Activated gamma-delta T cell treated with anti-CD3 and anti-CD28 coated beads, Interleukin-2, amount 50 U/mL, for 16 hours (primary cell): ENCODE results near the gene SLC1A2.

Experiments
- DNase-seq: peaks from one replicate; pipeline ENCODE4 v3.0.0-alpha.2; 2020; ENCODE audit warnings: low read depth

SLC1A2 gene

DNA sequence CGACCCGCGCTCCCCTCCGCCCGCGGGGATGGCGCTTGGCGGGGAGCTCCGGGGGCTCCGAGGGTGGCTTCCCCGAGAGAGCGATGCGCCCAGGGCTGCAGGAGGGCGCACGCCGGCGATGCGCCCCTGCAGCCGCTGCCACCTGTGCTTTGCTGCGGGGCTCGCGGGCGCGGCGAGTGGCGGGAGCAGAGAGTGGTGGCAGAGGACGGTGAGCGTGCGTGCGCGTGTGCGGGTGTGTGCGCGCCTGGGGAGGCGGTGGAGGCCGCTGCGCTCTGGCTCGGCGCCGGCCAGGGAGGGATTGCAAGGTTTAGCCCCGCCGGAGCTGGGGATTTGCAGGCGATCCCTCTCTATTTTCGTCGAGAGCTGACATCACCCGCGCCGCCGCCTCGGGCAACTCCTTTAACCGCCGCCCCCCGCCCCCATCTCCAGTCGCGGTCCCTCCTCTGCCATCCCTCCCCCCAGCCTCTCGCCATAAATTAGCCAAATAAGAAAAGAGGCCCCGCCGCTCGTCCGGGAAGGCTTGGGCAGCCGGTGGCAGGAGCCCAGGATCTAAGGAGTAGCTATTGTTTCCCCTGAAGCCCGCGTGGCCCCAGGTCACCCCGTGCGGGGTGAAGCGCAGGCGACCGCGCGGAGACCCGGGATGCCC, at the start of gene SLC1A2:
SLC1A2 (minus strand) TSS at position 375 of the 646 bp plus-strand sequence. CDS start 592 bp downstream, outside the sequence.
- DNase-seq = no peak

DNA sequence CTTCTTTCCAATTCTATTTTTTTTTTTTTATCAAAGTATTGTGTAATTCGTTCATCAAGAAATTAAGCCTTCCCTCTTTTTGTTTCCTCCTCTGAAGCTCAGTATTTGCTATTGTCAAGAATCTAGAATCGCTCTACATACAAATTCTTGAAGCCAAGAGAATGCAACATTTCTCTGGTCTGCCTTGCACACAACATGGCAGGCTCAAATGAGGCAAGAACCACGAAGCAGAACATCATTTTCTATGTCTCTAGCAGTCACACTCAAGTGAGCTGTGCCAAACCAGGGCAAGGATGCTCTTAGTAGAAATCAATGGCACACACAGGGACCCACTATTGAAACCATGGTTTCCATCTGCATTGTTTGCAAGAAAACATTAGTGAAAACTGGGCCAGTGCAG, 46.7 kb upstream of the SLC1A2 start:
- DNase-seq = no peak

DNA sequence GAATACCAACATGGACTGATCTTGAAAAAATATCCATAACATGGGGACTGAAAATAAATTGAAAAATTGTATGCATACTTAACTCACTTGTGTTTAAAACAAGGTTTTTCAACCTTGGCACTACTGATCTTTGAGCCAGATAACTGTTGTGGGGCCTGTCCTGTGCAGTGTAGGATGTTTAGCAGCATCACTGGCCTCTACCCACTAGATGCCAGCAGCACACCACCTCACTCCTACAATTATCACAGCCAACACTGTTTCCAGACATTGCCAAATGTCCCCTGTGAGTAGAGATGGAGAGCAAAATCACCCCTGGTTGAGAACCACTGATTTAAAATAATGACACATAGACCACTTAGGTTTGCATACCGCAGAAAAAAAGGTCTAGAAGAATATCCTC, 45.0 kb upstream of the SLC1A2 start:
- no peak for DNase-seq

DNA sequence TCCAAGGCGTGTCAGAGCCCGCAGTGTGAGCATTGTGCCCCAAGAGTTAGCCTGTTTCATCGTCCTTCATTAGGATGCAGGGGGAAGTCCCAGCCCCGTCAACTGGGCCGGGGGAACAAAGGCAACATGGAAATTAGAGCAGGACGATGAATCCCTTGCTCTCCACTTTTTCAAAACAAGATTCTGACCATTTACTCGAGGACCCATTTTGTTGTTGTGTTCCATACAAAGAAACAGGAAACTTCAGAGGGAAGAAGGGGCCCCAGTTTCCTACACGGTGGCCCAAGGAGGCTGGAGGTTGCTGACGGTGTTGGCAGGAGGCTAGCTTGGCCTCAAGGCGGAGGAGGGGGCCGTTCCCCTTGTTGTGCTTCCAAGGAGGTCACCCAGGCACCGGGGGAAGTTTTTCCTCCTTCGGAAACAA, 44.0 kb upstream of the SLC1A2 start:
- DNase-seq = no peak

DNA sequence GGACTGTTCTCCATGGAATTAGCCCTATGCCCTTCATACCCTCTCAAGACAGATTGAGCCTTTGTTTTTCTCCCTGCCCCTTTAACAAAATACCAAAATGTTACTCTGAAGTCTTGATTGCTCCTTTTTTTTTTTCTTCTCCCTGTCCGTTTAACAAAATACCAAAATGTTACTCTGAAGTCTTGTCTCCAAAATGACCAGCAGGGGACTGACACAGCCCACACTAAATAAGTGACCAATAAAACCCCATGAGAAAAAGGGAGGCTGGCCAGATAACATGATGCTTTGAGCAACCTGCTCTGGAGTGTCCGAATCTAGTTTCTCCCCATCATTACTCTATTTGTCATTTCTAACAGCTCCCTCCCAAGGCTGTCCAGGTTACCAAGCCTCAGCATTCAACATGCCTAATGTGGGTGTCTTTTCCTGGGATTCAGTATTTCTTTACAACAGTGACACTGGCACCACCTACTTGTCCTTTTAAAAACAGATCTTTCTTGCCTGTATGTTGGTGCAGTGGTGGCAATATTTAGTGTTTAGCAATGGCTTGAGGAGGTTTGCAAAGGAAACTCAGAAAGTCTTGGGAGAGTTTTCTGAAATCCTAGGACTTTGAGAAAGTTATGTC, 42.7 kb upstream of the SLC1A2 start:
- DNase-seq = no peak

DNA sequence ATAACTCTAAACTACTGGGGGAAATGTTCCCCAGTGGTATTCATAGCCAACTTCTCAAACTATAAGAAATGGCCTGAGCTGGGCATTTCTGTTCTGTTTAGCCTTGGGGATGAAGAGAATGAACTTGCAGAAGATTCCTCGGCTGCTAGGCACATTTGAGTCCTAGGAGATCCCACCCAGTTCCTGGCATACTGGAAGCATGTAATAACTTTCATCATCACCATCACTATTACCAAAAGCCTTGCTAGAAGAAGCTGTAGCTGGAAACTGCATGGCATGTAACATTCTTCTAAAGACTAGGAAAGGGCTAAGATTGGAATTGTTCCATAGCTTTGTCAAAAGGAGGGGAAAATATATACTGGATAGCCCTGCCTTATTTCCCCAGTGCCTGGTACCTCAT, 40.1 kb upstream of the SLC1A2 start:
- no peak for DNase-seq

DNA sequence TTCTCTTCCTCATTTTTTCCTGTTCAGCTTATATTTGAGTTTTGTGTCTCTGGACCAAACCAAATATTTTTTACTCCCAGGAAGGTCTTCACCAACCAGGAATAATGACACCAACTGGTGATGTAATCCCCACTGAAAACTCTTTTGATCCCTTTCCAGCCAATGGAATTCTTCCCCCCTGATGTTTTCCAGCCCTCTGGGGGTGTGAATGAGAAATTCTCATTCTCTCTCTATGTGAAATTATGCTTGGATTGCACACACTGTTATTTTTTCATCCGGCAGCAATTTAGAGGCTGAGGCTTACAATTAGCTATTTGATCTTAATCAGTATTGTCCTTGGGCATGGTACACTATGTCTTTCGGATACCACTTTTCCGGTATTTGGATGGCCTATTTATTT, 39.5 kb upstream of the SLC1A2 start:
- no peak for DNase-seq

DNA sequence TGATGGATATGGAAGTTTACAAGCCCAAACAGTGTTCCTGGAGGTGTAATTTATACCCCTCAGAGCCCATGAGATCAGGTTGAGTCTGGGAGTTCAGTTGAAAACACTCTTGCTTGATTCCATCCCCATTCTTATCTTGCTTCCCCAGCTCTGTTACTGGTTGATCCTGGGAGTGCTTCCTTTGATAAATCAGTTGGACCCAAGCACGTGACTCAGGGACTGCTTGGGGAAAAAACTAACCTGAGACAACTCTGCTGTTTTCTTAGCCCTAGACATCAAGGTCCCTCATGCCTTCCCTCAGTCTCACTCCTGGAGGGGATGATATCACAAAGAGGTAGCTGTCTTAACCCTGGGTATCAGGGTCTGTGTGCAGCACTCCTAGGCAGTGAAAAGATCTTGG, 35.0 kb upstream of the SLC1A2 start:
- no peak for DNase-seq

DNA sequence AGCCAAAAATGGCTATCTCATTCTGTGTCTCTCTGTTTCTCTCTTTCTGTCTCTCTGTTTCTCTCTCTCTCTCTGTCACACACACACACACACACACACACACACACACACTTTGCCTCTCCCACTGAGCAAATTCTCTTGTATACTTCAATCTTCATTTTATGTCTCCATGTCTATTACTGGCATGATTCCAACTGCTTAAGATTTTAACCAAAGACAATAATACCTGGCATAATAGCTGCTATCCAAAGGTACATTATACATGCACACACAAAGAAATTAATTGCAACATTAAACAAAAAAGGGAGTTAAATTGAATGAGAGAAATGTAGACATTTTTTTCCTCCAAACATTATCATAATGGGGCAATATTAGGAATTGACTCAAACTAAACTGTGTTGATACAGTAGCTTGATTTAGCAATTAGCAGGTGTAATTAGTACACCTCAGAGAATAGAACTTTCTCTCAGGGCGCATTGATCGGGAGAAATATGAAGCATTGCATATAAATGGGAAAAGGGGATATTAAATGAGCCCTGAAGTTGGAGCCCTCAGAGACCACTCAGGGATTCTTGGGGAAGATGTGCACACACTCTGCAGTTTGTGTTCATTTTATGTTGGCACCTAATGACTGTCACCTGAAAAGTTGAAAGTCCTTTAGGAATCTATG, 17.4 kb upstream of the SLC1A2 start:
- no peak for DNase-seq

DNA sequence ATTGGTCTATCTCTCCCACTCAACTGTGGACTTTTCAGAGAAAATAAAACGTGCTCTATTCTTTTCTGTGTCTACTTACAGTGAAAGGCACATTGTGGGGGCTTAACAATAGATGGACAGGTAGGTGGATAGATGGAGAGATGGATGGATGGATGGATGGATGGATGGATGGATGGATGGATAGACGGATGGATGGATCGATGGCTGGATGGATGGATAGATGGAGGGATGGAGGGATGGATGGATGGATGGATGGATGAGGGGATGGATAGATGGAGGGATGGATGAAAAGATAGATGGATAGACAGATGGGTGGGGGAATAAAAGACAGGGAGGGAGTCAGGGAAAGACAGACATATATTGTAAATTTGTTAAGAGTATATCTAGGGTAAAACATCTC, 14.2 kb upstream of the SLC1A2 start:
- DNase-seq = no peak

DNA sequence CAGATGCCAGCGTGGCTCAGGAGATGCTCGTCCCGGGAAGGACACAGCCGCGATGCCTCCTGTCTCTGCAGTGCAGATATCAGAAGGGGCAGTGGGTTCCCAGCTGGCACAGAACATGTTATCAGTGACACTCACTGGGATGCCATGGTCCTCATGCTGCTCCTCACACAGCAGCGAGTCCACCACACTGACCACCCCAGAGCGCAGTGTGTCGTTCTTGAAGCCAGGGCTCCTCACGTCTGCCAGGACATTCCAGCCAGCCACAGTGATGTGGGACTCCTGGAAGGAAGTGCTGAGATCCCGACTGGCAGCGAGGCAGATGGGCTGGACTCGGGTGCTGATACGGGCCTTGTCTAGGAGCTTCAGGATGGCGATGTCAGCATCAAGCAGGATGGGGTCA, 13.1 kb upstream of the SLC1A2 start:
- no peak for DNase-seq

DNA sequence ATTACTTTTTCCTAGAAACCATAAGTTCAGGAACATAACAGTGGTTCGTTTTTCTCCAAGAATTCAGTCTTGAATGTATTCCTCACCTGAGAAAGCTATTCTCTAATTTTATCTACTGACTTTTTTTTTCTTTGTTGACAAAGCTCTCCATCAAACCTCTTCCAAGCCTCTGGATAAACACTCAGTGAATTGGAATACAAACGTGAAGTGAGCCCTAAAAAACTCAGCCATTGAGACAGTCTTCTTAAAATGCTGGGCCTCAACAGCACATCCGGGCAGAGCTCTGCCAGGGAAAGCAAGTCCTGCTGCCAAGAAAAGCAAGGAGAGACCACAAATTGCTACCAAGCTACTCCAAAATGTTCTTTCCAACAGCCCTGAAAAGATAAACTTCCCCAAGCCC, 7.7 kb upstream of the SLC1A2 start:
- no peak for DNase-seq

DNA sequence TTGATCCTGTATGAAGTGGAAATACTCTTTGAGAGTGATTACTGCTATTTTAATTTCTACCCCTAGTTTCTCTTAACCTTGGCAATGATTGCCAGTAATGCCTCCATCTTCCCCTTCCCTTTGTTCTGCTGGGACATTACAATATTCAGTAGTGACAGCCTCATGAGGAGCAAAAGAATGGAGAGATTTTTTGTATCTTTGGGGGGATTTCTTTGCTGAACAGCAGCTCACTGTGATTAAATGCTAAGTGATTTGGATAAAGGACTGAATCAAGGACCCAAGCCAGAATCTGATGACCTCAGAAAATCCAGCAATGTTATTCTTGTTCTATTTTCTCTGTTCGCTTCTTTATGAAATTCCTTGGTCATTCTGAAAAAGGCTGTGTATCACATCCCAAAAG, 7.0 kb upstream of the SLC1A2 start:
- DNase-seq = no peak

DNA sequence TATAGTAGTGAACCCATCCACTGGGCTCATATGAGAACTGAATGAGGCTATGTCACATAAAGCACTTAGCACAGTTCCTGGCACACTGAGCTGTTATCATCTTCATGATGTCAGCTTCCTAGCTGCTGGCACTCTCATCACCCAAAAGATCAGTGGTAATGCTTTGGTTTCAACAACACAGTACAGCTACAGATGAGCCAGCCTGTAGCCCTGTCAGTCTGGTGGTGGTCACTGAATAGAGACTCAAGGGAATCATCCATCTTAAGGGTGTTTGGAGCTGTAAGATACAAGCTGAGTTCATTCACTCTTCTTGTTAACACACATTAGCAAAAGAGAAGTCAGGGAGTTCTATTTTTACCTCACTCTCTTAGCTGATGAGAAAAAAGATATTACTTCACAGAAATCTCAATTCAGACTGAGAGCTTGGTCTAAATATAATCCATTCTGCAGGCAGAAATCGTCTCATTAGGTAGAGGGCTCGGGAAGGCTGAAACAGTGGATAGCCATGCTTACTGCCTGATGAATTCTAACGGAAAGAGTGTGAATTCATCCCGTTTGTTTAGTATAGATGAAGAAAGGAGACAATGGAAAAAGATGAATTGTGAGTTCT, 6.3 kb upstream of the SLC1A2 start:
- no peak for DNase-seq

DNA sequence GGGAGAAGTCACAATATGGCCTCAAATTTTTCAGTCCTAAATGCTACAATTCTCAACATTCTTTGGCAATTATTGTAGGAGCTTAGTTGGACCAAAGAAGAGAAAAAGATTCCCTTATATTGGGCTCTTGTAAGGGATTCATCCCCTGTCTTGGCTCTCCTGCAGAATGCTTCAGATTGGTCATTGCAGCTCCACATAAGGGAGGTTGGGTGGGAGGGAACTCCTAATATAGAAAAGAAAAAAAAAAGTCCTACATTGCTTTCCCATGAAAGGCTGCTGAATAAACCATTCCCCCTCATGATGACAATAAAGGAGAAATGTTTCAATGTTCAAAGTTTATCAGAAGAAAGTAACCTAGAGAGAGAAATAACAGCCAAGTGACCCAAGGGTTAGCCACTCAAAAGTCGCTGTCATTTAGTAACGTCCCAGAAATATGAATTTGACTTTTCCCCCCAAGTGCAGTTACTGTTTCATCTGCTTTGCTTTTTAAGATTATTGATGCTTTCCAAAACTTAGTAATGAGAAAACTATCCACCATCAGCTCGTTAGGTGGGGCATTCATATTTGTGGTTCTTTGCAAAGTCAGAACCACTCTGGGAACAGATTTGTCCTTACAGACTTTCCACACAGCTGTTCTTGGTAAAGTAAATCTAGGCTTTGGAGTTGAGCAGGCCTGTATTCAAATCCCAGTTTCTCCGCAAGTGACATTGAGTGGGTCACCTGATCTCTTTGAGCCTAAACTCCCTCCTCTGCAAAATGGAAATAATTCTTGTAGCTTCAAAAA, 5.0 kb upstream of the SLC1A2 start:
- no peak for DNase-seq

DNA sequence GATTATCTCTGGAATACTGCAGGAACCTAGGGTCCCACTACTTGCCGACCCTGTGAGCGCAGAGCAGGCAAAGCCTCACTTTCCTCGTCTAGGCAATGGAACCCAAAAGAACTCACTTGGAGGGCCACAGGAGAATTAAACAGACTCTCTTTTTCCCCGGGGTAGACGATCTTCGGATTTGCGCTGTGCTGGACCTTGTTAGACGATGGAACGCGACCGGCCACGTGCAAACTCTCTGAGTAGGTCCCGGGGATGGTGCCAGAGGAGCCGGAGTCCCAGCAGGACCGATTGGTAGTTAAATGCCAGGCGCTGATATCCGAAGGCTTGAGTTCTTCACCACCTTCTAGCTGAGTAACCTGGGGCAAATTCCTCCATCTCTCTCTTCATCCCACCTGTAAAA, 1.0 kb upstream of the SLC1A2 start:
- no peak for DNase-seq

DNA sequence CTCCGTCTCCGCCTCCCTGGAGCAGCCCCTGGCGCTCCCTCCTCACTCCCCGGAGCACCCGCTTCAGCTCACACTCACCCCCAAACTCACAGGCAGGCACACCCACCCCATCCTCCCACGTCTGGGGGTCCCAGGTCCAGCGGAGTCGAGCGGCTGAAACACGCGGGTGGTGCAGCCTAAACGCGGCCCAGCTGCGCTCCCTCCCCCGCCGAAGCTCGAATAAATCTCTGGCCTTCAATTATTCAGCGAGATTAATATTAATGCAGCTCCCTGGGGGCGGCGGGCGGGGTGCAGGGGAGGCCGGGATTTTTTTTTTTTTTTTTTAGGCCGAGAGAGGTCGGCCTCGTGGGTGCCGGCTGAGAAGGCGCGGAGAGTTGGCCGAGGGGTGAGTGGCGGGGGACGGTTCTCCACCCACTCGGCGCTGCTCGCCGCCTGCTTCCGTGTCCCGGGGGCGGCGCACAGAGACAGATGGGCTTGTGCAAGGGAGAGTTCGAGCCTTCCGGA, 524 bp upstream of the SLC1A2 start:
- no peak for DNase-seq

DNA sequence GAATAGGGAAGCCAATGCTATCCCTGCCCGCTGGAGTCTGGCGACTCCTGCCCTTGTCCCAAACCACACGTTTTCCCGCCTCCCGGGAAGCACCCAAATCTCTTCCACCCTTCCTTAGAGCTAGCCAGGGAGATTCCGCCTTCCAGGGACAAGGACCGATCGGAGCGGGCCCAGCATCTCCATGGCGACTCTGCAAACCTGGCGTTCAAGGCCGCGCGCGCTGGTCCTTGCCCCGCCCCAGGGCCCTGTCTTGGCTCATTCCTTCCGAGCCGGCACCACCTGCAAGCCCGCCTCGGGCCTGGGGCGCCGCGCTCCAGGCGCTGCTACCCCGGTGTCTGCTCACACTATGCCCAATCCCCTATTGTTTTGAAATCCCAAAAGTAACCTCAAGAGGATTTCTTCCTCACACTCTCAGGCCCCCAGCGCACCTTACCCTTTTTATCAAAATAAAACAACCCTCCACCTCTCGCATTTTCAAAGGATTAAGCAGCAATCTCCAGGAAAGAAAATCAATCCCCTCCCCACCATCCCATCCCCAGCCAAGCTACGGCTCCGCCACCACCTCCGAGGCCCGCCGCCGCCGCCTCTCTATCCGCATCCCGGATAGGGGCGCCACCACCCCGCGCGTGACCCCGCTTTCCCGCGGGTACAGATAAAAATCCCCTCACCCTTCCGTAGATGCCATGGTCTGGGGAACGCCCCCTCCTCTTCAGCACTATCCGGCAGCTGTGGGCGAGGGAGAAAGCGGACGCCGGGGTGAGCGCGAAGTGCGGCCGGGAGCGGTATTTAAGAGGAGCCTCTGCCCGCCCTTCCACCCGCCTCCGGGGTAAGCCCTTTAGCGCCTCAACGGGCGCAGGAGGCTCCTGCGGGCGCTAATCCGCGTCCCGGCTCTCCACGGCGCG, 825 bp downstream of the SLC1A2 start:
- no peak for DNase-seq

DNA sequence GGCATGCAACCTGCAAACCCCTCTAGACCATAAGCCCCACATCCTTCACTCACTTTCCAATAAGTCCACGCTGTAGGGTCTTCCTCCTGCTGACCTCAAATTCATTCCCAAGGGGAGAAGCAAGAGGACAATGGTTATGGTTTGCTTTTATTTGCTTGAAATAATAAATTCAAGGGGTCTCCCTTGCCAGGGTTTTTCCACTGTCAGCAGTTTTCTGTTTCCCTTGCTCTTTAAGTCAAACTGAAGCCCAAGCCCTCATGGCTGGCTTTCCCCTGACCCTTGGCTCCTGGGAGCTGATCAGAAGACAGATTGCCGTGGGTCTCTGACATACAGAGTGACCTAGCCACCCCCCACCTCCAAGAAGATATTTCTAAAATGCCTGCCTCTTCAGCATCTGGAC, 3.9 kb downstream of the SLC1A2 start:
- DNase-seq = no peak

DNA sequence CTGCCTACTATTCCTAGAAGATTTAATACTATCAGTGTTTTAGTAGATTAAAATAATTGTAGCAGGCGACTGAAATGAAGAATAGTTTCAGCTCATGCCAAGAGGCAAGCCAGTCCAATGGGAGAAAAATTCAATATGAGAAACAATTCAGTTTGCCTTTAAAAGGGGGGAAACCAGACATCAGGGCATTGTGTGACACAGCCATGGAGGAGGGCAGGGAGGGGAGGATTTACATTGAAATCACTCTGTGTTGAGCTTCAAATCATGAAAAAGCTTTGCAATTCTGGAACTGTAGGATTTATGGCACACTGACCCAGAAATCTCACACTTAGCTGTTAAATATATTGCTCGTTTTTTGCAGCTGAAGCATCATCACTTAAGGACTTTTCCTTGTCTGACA, 4.6 kb downstream of the SLC1A2 start:
- DNase-seq = no peak

DNA sequence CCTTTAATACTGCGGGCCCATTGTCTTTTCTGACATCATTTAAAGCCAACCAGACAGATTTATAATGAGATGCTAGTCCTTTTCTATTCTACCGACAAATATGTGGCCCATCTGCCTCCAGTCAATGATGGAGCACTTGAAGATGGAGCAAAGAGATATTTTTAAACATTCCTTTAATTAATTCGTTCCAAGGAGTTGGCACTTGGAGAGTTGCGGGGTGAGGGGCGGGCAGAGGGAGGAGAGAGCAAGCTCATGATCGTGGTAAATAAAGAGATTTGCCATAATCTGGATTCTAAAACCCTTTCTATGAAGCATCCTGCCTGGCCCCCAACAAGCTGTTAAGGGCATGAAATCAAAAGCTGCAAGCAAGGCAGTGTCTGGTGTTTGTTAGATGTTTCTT, 5.0 kb downstream of the SLC1A2 start:
- DNase-seq = no peak
